HG03565 (cell line): Measurements from ENCODE around the gene ICA1L.
"Not testable (repeated sequence)": the region's sequence is repeated elsewhere in the genome, so short reads cannot be mapped to it uniquely, and the experiment has no call there.

Experiments used
- ATAC-seq: cut with Tn5 transposase; IDR thresholded peaks from one replicate; pipeline ENCODE4 v1.9.1; 2021; ENCODE audit warnings: mild to moderate bottlenecking, moderate library complexity; ENCODE audit not compliant: unreplicated experiment

The ICA1L gene

GRCh38 chr2:202871300-202872141, at the start of gene ICA1L:
TSS of gene ICA1L (minus strand) at chr2:202871766. CDS start at chr2:202829009, 42,757 bp downstream.
- ATAC-seq: peak; percentile 42

- no peak for ATAC-seq
Measured at GRCh38 chr2:202918860-202919259, 47.3 kb upstream of the ICA1L start.

- peak; percentile 34 for ATAC-seq
Measured at GRCh38 chr2:202912342-202913201, 41.0 kb upstream of the ICA1L start.

- ATAC-seq: peak; percentile 62
Measured at GRCh38 chr2:202911512-202912341, 40.2 kb upstream of the ICA1L start, which contains the start of the genes CARF and WDR12. TSS of gene CARF (plus strand) at chr2:202912275. CDS start at chr2:202941903, 29,628 bp downstream. TSS of gene WDR12 (minus strand) at chr2:202911673. CDS start at chr2:202911476, 197 bp downstream.

GRCh38 chr2:202911203-202911511, 39.6 kb upstream of the ICA1L start:
- no peak for ATAC-seq

- no peak for ATAC-seq
Measured at GRCh38 chr2:202910698-202911097, 39.1 kb upstream of the ICA1L start.

- ATAC-seq: not testable (repeated sequence)
Measured at GRCh38 chr2:202910250-202910649, 38.7 kb upstream of the ICA1L start.

GRCh38 chr2:202909394-202910192, 38.0 kb upstream of the ICA1L start:
- no peak for ATAC-seq

- no peak for ATAC-seq
Measured at GRCh38 chr2:202908186-202908585, 36.6 kb upstream of the ICA1L start.

GRCh38 chr2:202905507-202905906, 33.9 kb upstream of the ICA1L start:
- ATAC-seq: not testable (repeated sequence)

- ATAC-seq: no peak
Measured at GRCh38 chr2:202885190-202885589, 13.6 kb upstream of the ICA1L start.

GRCh38 chr2:202883987-202884675, 12.6 kb upstream of the ICA1L start:
- ATAC-seq: no peak

GRCh38 chr2:202881570-202881969, 10.0 kb upstream of the ICA1L start:
- ATAC-seq: no peak

- ATAC-seq: no peak
Measured at GRCh38 chr2:202877699-202878098, 6.1 kb upstream of the ICA1L start.

- peak; percentile 45 for ATAC-seq
Measured at GRCh38 chr2:202870431-202871299, 901 bp downstream of the ICA1L start.

GRCh38 chr2:202861987-202862386, 9.6 kb downstream of the ICA1L start:
- no peak for ATAC-seq

GRCh38 chr2:202858601-202859000, 13.0 kb downstream of the ICA1L start:
- ATAC-seq: no peak

GRCh38 chr2:202849343-202849742, 22.2 kb downstream of the ICA1L start:
- ATAC-seq: not testable (repeated sequence)
